IgD-negative memory B cell (primary cell): ENCODE results near the gene LGALS4. TPM values are rescaled to one million over a fixed set of nuclear protein-coding genes. Genes with fewer than 3 reads are reported as not detected.
"Not testable (repeated sequence)": the region's sequence is repeated elsewhere in the genome, so short reads cannot be mapped to it uniquely, and the experiment has no call there.

Experiments used
- H3K27ac Mint-ChIP-seq, 3 donors: one replicate each; pipeline ENCODE4 v1.8.0; 2020 to 2022; ENCODE audit warnings: mild to moderate bottlenecking in 3 of 3, mixed read lengths in 3 of 3, moderate library complexity in 1 of 3
- H3K27me3 Mint-ChIP-seq: one replicate; pipeline ENCODE4 v1.8.0; 2021; ENCODE audit warnings: mixed read lengths
- H3K36me3 Mint-ChIP-seq: one replicate; pipeline ENCODE4 v1.8.0; 2020; ENCODE audit warnings: mild to moderate bottlenecking, mixed read lengths
- H3K4me1 Mint-ChIP-seq, 3 donors: one replicate each; pipeline ENCODE4 v1.8.0; 2020 to 2022; ENCODE audit warnings: mixed read lengths in 3 of 3, mild to moderate bottlenecking in 1 of 3
- H3K4me3 Mint-ChIP-seq, 4 donors: one replicate each; pipeline ENCODE4 v1.8.0; 2020 to 2022; ENCODE audit warnings: mild to moderate bottlenecking in 4 of 4, mixed read lengths in 4 of 4, moderate library complexity in 3 of 4
- H3K9me3 Mint-ChIP-seq, 3 donors: one replicate each; pipeline ENCODE4 v1.8.0; 2020 to 2021; ENCODE audit warnings: mixed read lengths in 3 of 3, mild to moderate bottlenecking in 1 of 3
- polyA plus RNA-seq: library from polyadenylated mRNA; unstranded; fragments of 300-500 nt; fragmentation: Illumina TruSeq; gene quantifications from one replicate; pipeline ENCODE4 v1.2.3, GENCODE V29; 2021

Gene LGALS4, protein sequence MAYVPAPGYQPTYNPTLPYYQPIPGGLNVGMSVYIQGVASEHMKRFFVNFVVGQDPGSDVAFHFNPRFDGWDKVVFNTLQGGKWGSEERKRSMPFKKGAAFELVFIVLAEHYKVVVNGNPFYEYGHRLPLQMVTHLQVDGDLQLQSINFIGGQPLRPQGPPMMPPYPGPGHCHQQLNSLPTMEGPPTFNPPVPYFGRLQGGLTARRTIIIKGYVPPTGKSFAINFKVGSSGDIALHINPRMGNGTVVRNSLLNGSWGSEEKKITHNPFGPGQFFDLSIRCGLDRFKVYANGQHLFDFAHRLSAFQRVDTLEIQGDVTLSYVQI
- not detected for polyA plus RNA-seq

DNA sequence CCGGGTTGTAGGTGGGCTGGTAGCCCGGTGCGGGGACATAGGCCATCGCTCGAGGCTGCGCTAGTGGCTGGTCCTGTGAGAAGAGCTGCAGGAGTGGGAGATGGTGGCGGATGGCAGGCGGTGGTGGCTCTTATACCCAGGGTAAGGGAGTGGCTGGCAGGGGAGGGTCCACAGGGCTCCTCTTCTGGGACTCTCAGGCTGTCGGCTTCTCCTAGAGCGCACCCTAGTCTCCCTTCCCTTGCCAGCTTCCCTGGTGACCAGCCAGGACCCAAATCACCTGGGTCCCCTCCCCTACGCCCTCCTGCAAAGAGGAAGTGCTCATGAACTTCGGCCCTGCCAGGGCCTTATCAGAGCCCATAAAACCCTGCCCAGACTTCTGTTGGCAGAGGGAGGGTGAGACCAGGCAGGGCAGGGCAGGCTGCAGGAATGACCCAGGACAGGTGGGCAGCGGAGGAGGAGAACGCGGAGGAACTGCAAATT lies at the start of gene LGALS4:
Gene LGALS4 (minus strand): TSS at position 105 of the 480 bp plus-strand sequence. CDS start 59 bp downstream, at position 46.
- Mint-ChIP-seq H3K4me3 (no peak within 1 kb of the TSS), H3K4me1 (no peaks in the 10 kb centered on the region), H3K27ac (peak within 1 kb of the TSS in 1 of 3 donors; percentile 63), H3K9me3 (no peaks in the 10 kb centered on the region), H3K27me3 (no peaks in the 10 kb centered on the region), H3K36me3 (peaks cover 3% of the 10 kb centered on the region)

GRCh38 chr19:38861368-38861767 lies 48.6 kb upstream of the LGALS4 start:
- no peaks in the 10 kb centered on the region for H3K36me3 Mint-ChIP-seq
- H3K4me1 Mint-ChIP-seq, result peaks cover 46 to 56% (median 56%) of the 10 kb centered on the region in 3 donors
- no peaks in the 10 kb centered on the region for H3K9me3 Mint-ChIP-seq
- H3K4me3 Mint-ChIP-seq, result peak overlapping the region in 1 of 4 donors; percentile 27
- H3K27ac Mint-ChIP-seq, result no peak overlapping the region
- H3K27me3 Mint-ChIP-seq, result peaks cover 3% of the 10 kb centered on the region

DNA sequence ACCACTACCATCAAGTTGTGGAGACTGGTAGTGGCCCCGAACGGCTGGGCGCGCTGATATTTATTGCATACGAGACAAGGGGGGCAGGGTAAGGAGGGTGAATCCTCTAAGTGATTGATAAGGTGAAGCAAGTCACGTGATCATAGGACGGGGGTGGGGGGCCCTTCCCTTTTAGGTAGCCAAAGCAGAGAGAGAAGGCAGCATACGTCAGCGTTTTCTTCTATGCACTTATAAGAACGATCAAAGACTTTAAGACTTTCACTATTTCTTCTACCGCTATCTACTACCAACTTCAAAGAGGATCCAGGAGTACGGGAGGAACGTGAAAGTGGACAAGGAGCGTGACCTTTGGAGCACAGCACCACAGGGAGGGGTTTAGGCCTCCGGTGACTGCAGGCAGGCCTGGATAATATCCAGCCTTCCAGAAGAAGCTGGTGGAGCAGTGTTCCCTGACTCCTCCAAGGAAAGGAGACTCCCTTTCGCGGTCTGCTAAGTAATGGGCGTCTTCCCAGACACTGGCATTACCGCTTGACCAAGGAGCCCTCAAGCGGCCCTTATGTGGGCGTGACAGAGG lies 47.0 kb upstream of the LGALS4 start:
- not testable (repeated sequence) for H3K27me3 Mint-ChIP-seq, H3K36me3 Mint-ChIP-seq, H3K9me3 Mint-ChIP-seq
- Mint-ChIP-seq H3K4me1 (peaks cover 33 to 47% (median 45%) of the 10 kb centered on the region in 3 donors), H3K27ac (peak overlapping the region in 2 of 3 donors; percentile 62 to 90), H3K4me3 (peak overlapping the region in 2 of 4 donors; percentile 76 to 83)

- Mint-ChIP-seq H3K27ac (peak overlapping the region; percentile 87 to 93 (median 91)), H3K36me3 (no peaks in the 10 kb centered on the region), H3K9me3 (no peaks in the 10 kb centered on the region), H3K4me3 (peak overlapping the region; percentile 1 to 87 (median 54)), H3K4me1 (peaks cover 29 to 39% (median 34%) of the 10 kb centered on the region in 3 donors), H3K27me3 (peaks cover 3% of the 10 kb centered on the region)
Observed at GRCh38 chr19:38856813-38857212, 44.1 kb upstream of the LGALS4 start.

- peak overlapping the region in 1 of 4 donors; percentile 52 for H3K4me3 Mint-ChIP-seq
- H3K4me1 Mint-ChIP-seq, result peaks cover 30 to 37% (median 31%) of the 10 kb centered on the region in 3 donors
- not testable (repeated sequence) for H3K9me3 Mint-ChIP-seq, H3K36me3 Mint-ChIP-seq, H3K27me3 Mint-ChIP-seq
- peak overlapping the region in 1 of 3 donors; percentile 87 for H3K27ac Mint-ChIP-seq
Observed at GRCh38 chr19:38855751-38856150, 43.0 kb upstream of the LGALS4 start.

GRCh38 chr19:38854961-38855360 lies 42.2 kb upstream of the LGALS4 start:
- Mint-ChIP-seq H3K27ac (peak overlapping the region in 1 of 3 donors; percentile 92), H3K4me1 (peaks cover 28 to 35% (median 29%) of the 10 kb centered on the region in 3 donors), H3K4me3 (peak overlapping the region in 3 of 4 donors; percentile 28 to 48 (median 32))
- not testable (repeated sequence) for H3K9me3 Mint-ChIP-seq, H3K27me3 Mint-ChIP-seq, H3K36me3 Mint-ChIP-seq

- peaks cover 2% of the 10 kb centered on the region for H3K36me3 Mint-ChIP-seq
- H3K9me3 Mint-ChIP-seq, result no peaks in the 10 kb centered on the region
- peaks cover 23 to 36% (median 32%) of the 10 kb centered on the region in 3 donors for H3K4me1 Mint-ChIP-seq
- H3K27ac Mint-ChIP-seq, result peak overlapping the region; percentile 92 to 99 (median 98)
- peaks cover 2% of the 10 kb centered on the region for H3K27me3 Mint-ChIP-seq
- peak overlapping the region; percentile 73 to 99 (median 98) for H3K4me3 Mint-ChIP-seq
Observed at GRCh38 chr19:38853214-38853613, 40.5 kb upstream of the LGALS4 start.

- H3K4me3 Mint-ChIP-seq, result peak overlapping the region; percentile 73 to 99 (median 98)
- peaks cover 2% of the 10 kb centered on the region for H3K36me3 Mint-ChIP-seq
- no peaks in the 10 kb centered on the region for H3K9me3 Mint-ChIP-seq
- H3K27ac Mint-ChIP-seq, result peak overlapping the region; percentile 92 to 99 (median 98)
- H3K4me1 Mint-ChIP-seq, result peaks cover 20 to 35% (median 31%) of the 10 kb centered on the region in 3 donors
- peaks cover 2% of the 10 kb centered on the region for H3K27me3 Mint-ChIP-seq
Observed at GRCh38 chr19:38852231-38853044, 39.7 kb upstream of the LGALS4 start.

GRCh38 chr19:38851622-38852230 lies 39.0 kb upstream of the LGALS4 start:
- H3K4me3 Mint-ChIP-seq, result peak overlapping the region; percentile 73 to 99 (median 96)

DNA sequence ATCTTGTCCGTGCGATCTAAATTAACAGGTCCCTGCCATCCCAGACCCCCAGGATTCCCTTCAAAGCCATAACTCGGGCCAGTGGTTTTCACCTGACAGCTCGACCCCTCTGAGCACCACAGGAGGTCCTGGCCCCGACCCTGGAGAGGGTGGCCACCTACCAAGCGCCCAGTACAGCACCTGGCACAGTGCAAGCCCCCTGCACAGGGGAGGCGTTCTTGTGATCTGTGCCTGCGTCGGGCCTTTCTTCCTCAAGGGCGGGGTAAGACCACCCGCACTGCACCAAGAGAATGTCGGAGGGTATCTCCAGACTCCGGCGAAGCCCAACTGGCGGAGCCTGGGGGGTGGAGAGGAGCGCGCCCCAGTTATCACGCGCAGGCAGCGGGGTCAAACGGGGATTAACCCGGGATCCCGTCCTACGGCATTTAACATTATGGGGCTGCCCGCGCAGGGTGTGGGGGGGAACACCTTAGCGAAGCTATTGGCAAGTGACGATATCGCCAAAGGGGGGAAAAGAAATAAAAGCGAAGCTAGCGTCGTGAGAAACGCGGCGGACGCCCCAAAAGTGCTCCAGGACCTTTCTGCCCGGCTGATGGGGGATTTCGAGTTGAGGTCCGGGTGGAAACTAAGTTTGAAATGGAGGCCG lies 38.4 kb upstream of the LGALS4 start:
- H3K36me3 Mint-ChIP-seq, result peaks cover 2% of the 10 kb centered on the region
- no peaks in the 10 kb centered on the region for H3K9me3 Mint-ChIP-seq
- peak overlapping the region; percentile 73 to 98 (median 94) for H3K4me3 Mint-ChIP-seq
- peaks cover 2% of the 10 kb centered on the region for H3K27me3 Mint-ChIP-seq
- H3K27ac Mint-ChIP-seq, result peak overlapping the region; percentile 88 to 100 (median 99)
- peaks cover 8 to 30% (median 27%) of the 10 kb centered on the region in 3 donors for H3K4me1 Mint-ChIP-seq

More at GRCh38 chr19:38851622-38852230, 39.0 kb upstream of the LGALS4 start:
- Mint-ChIP-seq H3K9me3 (no peaks in the 10 kb centered on the region), H3K27ac (peak overlapping the region; percentile 88 to 100 (median 99)), H3K36me3 (peaks cover 2% of the 10 kb centered on the region), H3K27me3 (peaks cover 2% of the 10 kb centered on the region), H3K4me1 (peaks cover 13 to 34% (median 26%) of the 10 kb centered on the region in 3 donors)

- Mint-ChIP-seq H3K36me3 (peaks cover 2% of the 10 kb centered on the region), H3K27me3 (peaks cover 2% of the 10 kb centered on the region), H3K27ac (peak overlapping the region; percentile 88 to 100 (median 99)), H3K9me3 (no peaks in the 10 kb centered on the region), H3K4me1 (peaks cover 8 to 35% (median 32%) of the 10 kb centered on the region in 3 donors), H3K4me3 (peak overlapping the region; percentile 73 to 98 (median 94))
Observed at GRCh38 chr19:38850436-38850975, 37.8 kb upstream of the LGALS4 start.

DNA sequence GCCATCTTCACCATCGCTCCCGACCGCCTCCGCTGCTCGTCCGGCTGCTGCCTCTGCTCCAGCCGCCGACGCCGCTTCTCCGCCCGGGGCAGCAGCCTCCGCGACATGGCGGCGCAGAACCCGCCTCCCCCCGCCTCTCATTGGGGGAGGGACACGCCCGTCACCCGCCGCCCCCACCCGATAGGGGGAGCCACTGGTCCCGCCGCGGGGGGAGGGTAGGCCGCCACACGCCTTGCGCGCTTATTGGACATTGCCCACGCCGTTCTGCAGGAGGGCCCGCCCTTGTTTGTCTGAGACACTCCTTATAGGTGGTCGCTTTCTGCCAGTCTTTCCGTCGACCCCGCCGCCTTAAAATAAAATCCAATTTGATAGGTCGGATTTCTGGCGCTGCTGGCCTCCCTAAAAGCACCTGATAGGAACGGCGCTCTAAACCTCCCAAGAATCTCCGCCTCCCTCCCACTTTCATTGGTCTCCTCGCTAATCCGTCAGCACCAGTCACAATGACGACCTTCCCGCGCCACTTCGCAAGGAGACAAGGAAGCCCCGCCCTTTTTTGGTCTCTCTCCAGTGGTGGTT lies 37.2 kb upstream of the LGALS4 start, which contains the start of gene HNRNPL:
Gene HNRNPL (minus strand): TSS at position 127 of the 576 bp plus-strand sequence. CDS start 20 bp downstream, at position 107.
- Mint-ChIP-seq H3K4me1 (peaks cover 8 to 38% (median 33%) of the 10 kb centered on the region in 3 donors), H3K36me3 (peaks cover 2% of the 10 kb centered on the region), H3K27me3 (peaks cover 2% of the 10 kb centered on the region), H3K27ac (peak within 1 kb of the TSS; percentile 88 to 100 (median 99)), H3K4me3 (peak within 1 kb of the TSS; percentile 73 to 98 (median 94)), H3K9me3 (no peaks in the 10 kb centered on the region)

DNA sequence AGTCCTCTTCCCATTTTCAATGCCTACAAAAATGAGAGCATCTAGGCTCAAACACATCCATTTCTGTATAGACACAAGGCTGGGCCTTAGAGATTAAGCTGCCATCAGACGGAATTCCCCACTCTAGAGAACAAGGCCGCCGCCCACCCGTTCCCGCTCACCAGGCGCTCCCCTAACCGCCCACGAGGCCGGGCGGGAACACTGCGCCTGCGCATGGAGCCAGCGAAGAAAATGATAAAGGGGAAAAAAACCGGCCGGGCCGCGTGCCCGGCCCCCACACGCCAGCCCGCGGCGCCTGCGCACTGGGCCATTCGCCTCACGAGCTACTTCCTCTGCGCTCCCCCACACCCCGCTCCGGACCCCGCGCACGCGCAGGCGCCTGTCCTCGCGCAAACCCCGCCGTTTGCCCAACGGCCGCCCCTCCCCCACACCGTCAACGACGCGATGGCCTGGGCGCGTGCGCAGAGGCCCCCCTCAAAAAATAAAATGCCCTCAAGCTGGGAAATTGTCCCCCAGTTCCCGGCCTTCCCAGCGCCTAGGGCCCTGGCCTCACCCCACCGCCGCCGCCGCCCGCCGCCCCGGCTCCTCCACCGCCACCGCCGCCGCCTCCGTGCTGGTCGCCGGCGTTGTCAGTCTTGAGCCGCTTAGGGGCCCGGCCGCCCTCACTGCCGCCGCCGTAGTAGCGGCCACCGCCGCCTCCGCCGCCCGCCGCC lies 36.6 kb upstream of the LGALS4 start:
- Mint-ChIP-seq H3K27me3 (peaks cover 2% of the 10 kb centered on the region), H3K27ac (peak overlapping the region; percentile 88 to 100 (median 97)), H3K4me1 (peaks cover 12 to 40% (median 36%) of the 10 kb centered on the region in 3 donors), H3K36me3 (peaks cover 3% of the 10 kb centered on the region), H3K9me3 (no peaks in the 10 kb centered on the region), H3K4me3 (peak overlapping the region; percentile 73 to 98 (median 94))
